PC-3 (cell line): ENCODE data around the gene SMIM5. TPM values are rescaled to one million over a fixed set of nuclear protein-coding genes. Genes with fewer than 3 reads are reported as not detected.

Experiments
- ATAC-seq: fragments of 200-7000 bp; cut with Tn5 transposase; 2 replicates; pipeline ENCODE4 v1.9.1; 2020; ENCODE audit warnings: mild to moderate bottlenecking, moderate library complexity
- BruUV-seq: library from RNA; stranded (reverse); fragments of 400-500 nt; replicated peaks from 2 replicates; lab custom pipeline; 2021; lab: Mats Ljungman, UMichigan
- CTCF ChIA-PET: fragments of 300-600 bp; sonication (Branson Sonifier 250); formaldehyde crosslinking; loops from one replicate; lab custom pipeline; 2022; ENCODE audit warnings: antibody characterized with exemption; lab: Charles Lee
- POLR2A ChIA-PET: fragments of 300-600 bp; sonication (Branson Sonifier 250); formaldehyde crosslinking; loops from one replicate; lab custom pipeline; 2022; ENCODE audit warnings: antibody characterized with exemption; ENCODE audit not compliant: unreplicated experiment; lab: Charles Lee
- DNase-seq: peaks from one replicate; pipeline ENCODE4 v3.0.0-alpha.2; 2015
- H2AFZ ChIP-seq: fragments of 300-600 bp; sonication (generic); 2 replicates; pipeline ENCODE4 v1.6.0; 2016; ENCODE audit warnings: antibody characterized with exemption, low read length
- H3F3A ChIP-seq: fragments of 300-600 bp; sonication (generic); one replicate; pipeline ENCODE4 v1.6.0; 2017; ENCODE audit warnings: antibody characterized with exemption, low read length, control low read depth, mild to moderate bottlenecking; ENCODE audit not compliant: unreplicated experiment
- H3K27ac ChIP-seq: fragments of 300-600 bp; sonication (generic); 2 replicates; pipeline ENCODE4 v1.5.1; 2016; ENCODE audit warnings: mild to moderate bottlenecking, low read length
- H3K27me3 ChIP-seq: fragments of 300-600 bp; sonication (generic); 2 replicates; pipeline ENCODE4 v1.6.1; 2016; ENCODE audit warnings: low read length, mixed read lengths
- H3K36me3 ChIP-seq: fragments of 300-600 bp; sonication (generic); 2 replicates; pipeline ENCODE4 v1.6.1; 2016; ENCODE audit warnings: low read depth, mixed run types, low read length, mixed read lengths
- H3K4me1 ChIP-seq: fragments of 300-600 bp; sonication (generic); 2 replicates; pipeline ENCODE4 v1.5.1; 2016; ENCODE audit warnings: low read length; ENCODE audit not compliant: insufficient read depth
- H3K4me2 ChIP-seq: fragments of 300-600 bp; sonication (generic); 2 replicates; pipeline ENCODE4 v1.6.0; 2016; ENCODE audit warnings: low read length
- H3K4me3 ChIP-seq: fragments of 300-600 bp; sonication (generic); 2 replicates; pipeline ENCODE4 v1.5.1; 2016; ENCODE audit warnings: mild to moderate bottlenecking, low read length, mixed read lengths
- H3K79me2 ChIP-seq: fragments of 300-600 bp; sonication (generic); 2 replicates; pipeline ENCODE4 v1.6.1; 2017; ENCODE audit warnings: low read length, mixed read lengths
- H3K9ac ChIP-seq: fragments of 300-600 bp; sonication (generic); 2 replicates; pipeline ENCODE4 v1.6.0; 2016; ENCODE audit warnings: mild to moderate bottlenecking, low read length
- H3K9me2 ChIP-seq: fragments of 300-600 bp; sonication (generic); replicated peaks from 2 replicates; pipeline ENCODE4 v1.6.1; 2016; ENCODE audit warnings: mixed run types, low read length, mixed read lengths
- H3K9me3 ChIP-seq: fragments of 300-600 bp; sonication (generic); 2 replicates; pipeline ENCODE4 v1.6.1; 2016; ENCODE audit warnings: low read length, mixed read lengths
- H4K20me1 ChIP-seq: fragments of 300-600 bp; sonication (generic); 2 replicates; pipeline ENCODE4 v1.6.1; 2016; ENCODE audit warnings: low read length, mixed read lengths
- EZH2 ChIP-seq: fragments of 300-600 bp; sonication (generic); IDR thresholded peaks from one replicate; pipeline ENCODE4 v1.6.1; 2017; ENCODE audit warnings: antibody characterized with exemption, mild to moderate bottlenecking, low read length; ENCODE audit not compliant: unreplicated experiment
- EZH2phosphoT487 ChIP-seq: fragments of 300-600 bp; sonication (generic); IDR thresholded peaks from 2 replicates; pipeline ENCODE4 v1.6.1; 2018; ENCODE audit warnings: mild to moderate bottlenecking, antibody characterized with exemption, low read length, borderline replicate concordance
- intact Hi-C: fragments of 100-400 bp; cut with micrococcal nuclease; formaldehyde crosslinking; loops from 2 replicates; pipeline ENCODE4 v1.9.0; 2023
- total RNA-seq: library from RNA; depleted of rRNA; stranded (reverse); fragments of >200 nt; gene quantifications from 2 replicates; pipeline ENCODE4 v1.2.3, GENCODE V29; 2014
- TF ChIP-seq, protein P1 (sequence below): fragments of 300-600 bp; sonication (generic); conservative IDR thresholded peaks from 2 replicates; pipeline ENCODE4 v1.5.1; 2017; ENCODE audit warnings: antibody characterized with exemption, low read depth, mild to moderate bottlenecking, low read length

Gene SMIM5
- total RNA-seq, 1 experiment from 2014 or later: 2.3 TPM

DNA sequence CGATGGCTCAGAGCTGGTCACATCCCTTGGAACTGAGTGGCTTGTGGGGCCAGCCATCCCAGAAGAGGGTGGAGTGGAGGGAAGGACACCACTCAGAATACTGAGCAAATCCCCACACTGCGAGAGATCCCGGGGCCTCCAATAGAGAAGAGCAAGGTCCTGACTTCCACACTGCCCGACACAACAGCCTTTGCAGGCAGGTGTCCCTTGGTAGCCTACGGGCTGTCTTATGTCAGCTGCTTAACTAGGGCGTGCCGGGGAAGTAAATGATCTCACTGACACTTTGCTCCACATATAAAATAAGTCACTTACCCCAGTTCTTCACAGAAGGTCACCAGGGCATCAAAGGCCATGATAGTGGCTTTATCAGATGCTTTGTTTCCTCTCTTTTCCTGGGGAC is 17.6 kb downstream of the SMIM5 start:
- DNase-seq (no peak), ATAC-seq (no peak)
- Histone ChIP-seq H3K36me3 (peaks cover 14% of the 10 kb centered on the region; the same call in 1 of the 2 replicates), H3K4me1 (peaks cover 15% of the 10 kb centered on the region), H3K4me2 (no peak overlapping the region), H3K9me3 (no peaks in the 10 kb centered on the region), H3K27me3 (no peaks in the 10 kb centered on the region), H3K4me3 (no peak overlapping the region), H3K27ac (no peak overlapping the region), H3F3A (no peaks in the 10 kb centered on the region), H3K9ac (no peak overlapping the region), H4K20me1 (no peaks in the 10 kb centered on the region), H3K9me2 (no peaks in the 10 kb centered on the region), H2AFZ (no peak overlapping the region), H3K79me2 (no peaks in the 10 kb centered on the region)
- TF ChIP-seq EZH2phosphoT487: no peak
- no peak for TF ChIP-seq EZH2
- TF ChIP-seq, protein P1, sequence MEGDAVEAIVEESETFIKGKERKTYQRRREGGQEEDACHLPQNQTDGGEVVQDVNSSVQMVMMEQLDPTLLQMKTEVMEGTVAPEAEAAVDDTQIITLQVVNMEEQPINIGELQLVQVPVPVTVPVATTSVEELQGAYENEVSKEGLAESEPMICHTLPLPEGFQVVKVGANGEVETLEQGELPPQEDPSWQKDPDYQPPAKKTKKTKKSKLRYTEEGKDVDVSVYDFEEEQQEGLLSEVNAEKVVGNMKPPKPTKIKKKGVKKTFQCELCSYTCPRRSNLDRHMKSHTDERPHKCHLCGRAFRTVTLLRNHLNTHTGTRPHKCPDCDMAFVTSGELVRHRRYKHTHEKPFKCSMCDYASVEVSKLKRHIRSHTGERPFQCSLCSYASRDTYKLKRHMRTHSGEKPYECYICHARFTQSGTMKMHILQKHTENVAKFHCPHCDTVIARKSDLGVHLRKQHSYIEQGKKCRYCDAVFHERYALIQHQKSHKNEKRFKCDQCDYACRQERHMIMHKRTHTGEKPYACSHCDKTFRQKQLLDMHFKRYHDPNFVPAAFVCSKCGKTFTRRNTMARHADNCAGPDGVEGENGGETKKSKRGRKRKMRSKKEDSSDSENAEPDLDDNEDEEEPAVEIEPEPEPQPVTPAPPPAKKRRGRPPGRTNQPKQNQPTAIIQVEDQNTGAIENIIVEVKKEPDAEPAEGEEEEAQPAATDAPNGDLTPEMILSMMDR: no peak
- POLR2A ChIA-PET: no interaction called here
- intact Hi-C loops: no loop called here
- BruUV-seq: no TSS peak
- CTCF ChIA-PET: interaction anchor here (1.9 to 4.0 kb wide), 2 partner anchors 18 kb away, joined by 10 to 83 read pairs; partner anchors contain the start of gene SMIM5

DNA sequence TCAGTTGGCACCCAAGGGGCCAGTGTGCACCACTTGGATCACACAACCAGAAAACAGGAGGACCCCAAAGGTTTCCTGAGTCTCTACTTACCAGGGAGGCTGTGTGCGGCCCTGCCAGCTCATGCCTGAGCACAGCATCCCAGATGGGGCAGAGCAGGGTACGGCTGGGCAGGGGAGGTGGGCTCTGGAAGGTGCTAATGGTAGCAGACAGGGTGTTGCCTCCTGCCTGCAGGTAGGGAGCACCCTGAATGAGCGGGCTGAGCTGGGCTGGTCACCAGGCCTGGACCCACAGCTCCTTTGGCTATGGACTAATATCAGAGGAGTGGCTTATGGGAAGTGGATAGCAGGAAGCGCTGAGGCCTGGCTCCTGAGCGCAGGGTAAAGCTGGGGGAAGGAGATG is 19.1 kb downstream of the SMIM5 start:
- Histone ChIP-seq H3F3A (no peaks in the 10 kb centered on the region), H3K27ac (no peak overlapping the region), H3K9me3 (no peaks in the 10 kb centered on the region), H3K79me2 (no peaks in the 10 kb centered on the region), H3K4me2 (no peak overlapping the region), H3K9ac (no peak overlapping the region), H3K9me2 (no peaks in the 10 kb centered on the region), H3K4me1 (0 out of 2 replicates have a peak, but pooled peaks cover under 1% of the 10 kb centered on the region), H3K36me3 (peaks cover 14% of the 10 kb centered on the region; the same call in 1 of the 2 replicates), H3K4me3 (no peak overlapping the region), H4K20me1 (no peaks in the 10 kb centered on the region), H3K27me3 (no peaks in the 10 kb centered on the region), H2AFZ (no peak overlapping the region)
- POLR2A ChIA-PET: no interaction called here
- DNase-seq (no peak), ATAC-seq (no peak)
- CTCF ChIA-PET: interaction anchor here (1.0 to 4.0 kb wide), 2 partner anchors 19 to 32 kb away, joined by 4 to 83 read pairs; partner anchors contain the start of gene SMIM5
- BruUV-seq: no TSS peak
- TF ChIP-seq, protein P1: no peak
- intact Hi-C loops: no loop called here

DNA sequence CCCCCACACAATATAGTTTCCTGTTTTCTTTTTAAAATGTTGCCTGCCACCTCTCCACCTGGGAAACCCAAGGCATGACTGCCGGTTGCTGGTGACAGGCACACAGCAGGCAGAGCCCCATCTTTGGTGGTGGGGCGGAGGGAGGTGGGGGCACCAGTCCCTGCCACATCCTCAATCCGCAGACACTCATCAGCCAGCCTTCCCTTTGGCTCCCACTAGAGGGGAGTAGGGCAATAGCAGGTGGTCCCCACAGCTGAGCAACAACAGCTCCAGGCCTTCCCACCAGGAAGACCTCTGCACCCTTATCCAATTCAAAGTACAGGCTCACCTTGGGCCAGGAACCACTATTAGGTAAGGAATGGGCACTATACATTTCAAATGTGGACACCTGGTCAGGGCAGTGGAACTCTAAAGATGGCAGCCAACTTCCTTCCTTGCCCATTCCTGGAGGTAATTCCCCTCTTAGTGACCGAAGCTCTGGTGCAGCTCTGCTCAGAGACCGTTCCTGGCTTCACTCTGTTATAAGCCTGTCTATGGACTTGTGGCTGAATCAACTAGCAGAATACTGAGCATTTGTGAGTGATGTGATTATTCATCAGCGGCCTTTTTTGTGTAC is 19.8 kb downstream of the SMIM5 start:
- TF ChIP-seq EZH2 (no peak), EZH2phosphoT487 (no peak)
- TF ChIP-seq, protein P1: peak; percentile 92
- Histone ChIP-seq H3K27ac (no peak overlapping the region), H3K9ac (no peak overlapping the region), H3K79me2 (no peaks in the 10 kb centered on the region), H3K9me3 (no peaks in the 10 kb centered on the region), H2AFZ (no peak overlapping the region), H3K4me1 (no peaks in the 10 kb centered on the region), H3K27me3 (no peaks in the 10 kb centered on the region), H3K4me2 (no peak overlapping the region), H3K4me3 (no peak overlapping the region), H3K9me2 (no peaks in the 10 kb centered on the region), H3K36me3 (peaks cover 14% of the 10 kb centered on the region; the same call in 1 of the 2 replicates), H3F3A (no peaks in the 10 kb centered on the region), H4K20me1 (no peaks in the 10 kb centered on the region)
- BruUV-seq: no TSS peak
- intact Hi-C loops: no loop called here
- CTCF ChIA-PET: interaction anchor here (1.0 to 4.0 kb wide), 3 partner anchors 17 to 32 kb away, joined by 4 to 83 read pairs (median 5); partner anchors contain the start of gene SMIM5
- POLR2A ChIA-PET: interaction anchor here (0.6 kb wide), 1 partner anchor 15 kb away, joined by 3 read pairs; no protein-coding TSS in a partner anchor
- DNase-seq: peak; percentile 55
- ATAC-seq: peak; percentile 73
